Stimulated activated naive CD4-positive, alpha-beta T cell (primary cell): ENCODE results near the gene TMEM219.
"Not testable (repeated sequence)": the region's sequence is repeated elsewhere in the genome, so short reads cannot be mapped to it uniquely, and the experiment has no call there.

Source experiments
- DNase-seq, 6 experiments: peaks; one replicate each; lab custom pipeline; 2025; lab: John Stamatoyannopoulos, UW

The TMEM219 gene

DNA sequence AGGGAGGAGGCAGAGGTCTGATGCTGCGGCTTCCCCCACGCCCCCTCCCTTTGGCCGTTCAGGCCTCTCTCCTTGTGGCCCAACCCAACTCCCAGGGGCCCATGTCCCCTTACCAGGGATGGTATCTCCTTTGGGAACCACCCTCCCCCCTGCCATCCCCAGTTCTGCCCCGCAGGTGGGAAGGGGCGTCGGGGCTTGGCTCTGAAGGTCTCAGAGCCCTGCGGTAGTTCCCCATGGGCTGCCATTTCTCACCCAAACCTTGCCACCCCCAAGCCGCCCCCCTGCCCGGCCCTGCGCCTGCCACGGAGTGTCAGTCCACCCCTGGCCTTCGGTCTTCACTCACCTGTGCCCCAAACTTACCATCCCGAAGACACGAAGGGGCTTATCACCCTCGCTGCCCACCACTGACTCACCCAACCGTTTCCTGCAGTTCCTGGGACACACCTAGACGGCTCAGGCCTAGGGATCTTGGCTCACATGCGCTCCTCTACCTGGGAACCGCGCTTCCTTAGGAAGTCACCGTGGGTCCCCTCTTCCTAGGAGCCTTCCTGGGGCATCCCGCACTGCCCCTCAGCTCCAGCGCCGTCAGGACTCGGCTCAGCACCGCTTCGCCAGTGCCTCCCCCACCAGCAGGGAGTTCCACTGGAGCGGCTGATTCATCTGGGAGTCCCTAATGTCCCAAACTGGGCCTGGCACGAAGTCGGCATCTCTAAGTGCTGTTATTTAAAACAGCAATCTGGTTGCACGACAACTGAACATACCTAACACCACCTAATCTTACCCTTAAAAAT, 50.0 kb downstream of the TMEM219 start:
- no peak for DNase-seq

DNA sequence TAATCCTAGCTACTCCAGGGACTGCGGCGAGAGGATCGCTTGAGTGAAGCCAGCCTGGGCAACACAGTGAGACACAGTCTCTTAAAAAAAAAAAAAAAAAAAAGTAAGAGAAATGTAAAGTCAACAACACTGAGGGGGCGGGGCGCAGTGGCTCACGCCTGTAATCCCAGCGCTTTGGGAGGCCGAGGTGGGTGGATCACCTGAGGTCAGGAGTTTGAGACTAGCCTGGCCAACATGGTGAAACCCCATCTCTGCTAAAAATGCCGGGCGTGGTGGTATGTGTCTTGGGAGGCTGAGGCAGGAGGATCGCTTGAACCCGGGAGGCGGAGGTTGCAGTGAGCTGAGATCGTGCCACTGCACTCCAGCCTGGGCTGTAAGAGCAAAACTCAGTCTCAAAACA, 50.7 kb downstream of the TMEM219 start:
- DNase-seq = not testable (repeated sequence)

DNA sequence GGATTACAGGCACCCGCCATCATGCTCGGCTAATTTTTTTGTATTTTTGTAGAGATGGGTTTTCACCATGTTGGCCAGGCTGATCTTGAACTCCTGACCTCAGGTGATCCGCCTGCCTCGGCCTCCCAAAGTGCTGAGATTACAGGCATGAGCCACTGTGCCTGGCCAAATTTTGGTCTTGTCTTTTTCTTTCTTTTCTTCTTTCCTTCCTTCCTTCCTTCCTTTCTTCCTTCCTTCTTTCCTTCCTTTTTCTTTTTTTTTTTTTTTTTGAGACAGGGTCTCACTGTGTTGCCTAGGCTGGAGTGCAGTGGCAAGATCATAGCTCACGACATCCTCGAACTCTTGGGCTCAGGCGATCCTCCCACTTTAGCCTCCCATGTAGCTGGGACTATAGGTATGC, 53.6 kb downstream of the TMEM219 start:
- not testable (repeated sequence) for DNase-seq

- no peak for DNase-seq
Measured at GRCh38 chr16:30016555-30017276, 54.8 kb downstream of the TMEM219 start.

DNA sequence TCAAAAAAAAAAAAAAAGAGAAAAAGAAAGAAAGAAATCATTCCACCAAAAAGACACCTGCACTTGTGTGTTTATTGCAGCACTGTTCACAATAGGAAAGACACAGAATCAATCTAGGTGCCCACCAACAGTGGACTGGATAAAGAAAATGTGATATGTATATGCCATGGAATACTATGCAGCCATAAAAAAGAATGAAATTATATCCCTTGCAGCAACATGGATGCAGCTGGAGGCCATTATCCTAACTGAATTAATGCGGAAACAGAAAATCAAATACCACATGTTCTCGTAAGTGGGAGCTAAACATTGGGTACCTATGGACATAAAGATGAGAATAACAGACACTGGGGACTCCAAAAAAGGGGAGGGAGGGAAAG, 55.4 kb downstream of the TMEM219 start:
- DNase-seq = no peak

GRCh38 chr16:30017937-30018336, 56.1 kb downstream of the TMEM219 start:
- not testable (repeated sequence) for DNase-seq

DNA sequence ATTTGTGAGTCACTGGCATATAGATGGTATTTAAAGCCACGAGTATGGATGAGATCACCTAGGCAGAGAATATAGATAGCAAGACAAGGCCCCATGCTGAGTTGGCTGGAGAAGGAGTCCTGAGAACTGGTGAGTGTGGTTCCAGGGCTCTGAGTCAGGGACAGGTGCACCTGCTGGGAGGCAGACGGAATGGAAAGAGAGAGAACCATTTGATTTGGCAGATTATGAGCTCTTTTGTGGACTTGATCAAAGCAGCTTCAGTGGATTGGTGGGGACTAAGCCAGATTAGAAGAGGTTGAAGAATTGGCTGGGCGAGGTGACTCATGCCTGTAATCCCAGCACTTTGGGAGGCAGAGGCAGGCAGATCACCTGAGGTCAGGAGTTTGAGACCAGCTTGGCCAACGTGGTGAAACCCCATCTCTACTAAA, 56.9 kb downstream of the TMEM219 start:
- no peak for DNase-seq
